Body of pancreas (tissue), 4 donors: Measurements from ENCODE around the gene PFDN1. TPM values are rescaled to one million over a fixed set of nuclear protein-coding genes. Genes with fewer than 3 reads are reported as not detected.

Source experiments
- ATAC-seq: fragments of 150-250 bp; one replicate; pipeline ENCODE4 v1.9.1; 2016
- DNase-seq, 4 donors: peaks; one replicate each; pipeline ENCODE4 v3.0.0-alpha.2; 2019
- H3K27ac ChIP-seq, 4 donors: fragments of 200-600 bp; sonication (generic); 1 replicate in 3 of 4; 2 replicates in 1 of 4; pipeline versions ENCODE4 v1.5.1 to v1.6.1; 2016 to 2019; ENCODE audit warnings: mild to moderate bottlenecking in 1 of 4, mixed read lengths in 1 of 4, moderate library complexity in 1 of 4
- H3K27me3 ChIP-seq, 2 donors: fragments of 200-600 bp; sonication (generic); one replicate each; pipeline ENCODE4 v1.6.0; 2016; ENCODE audit warnings: mild to moderate bottlenecking in 1 of 2
- H3K36me3 ChIP-seq, 2 donors: fragments of 200-600 bp; sonication (generic); replicated peaks in 1 of 2; 2 replicates each; pipeline ENCODE4 v1.5.1; 2016; ENCODE audit warnings: low read depth in 2 of 2; ENCODE audit not compliant: insufficient read depth in 1 of 2
- H3K4me1 ChIP-seq: fragments of 200-600 bp; sonication (generic); one replicate; pipeline ENCODE4 v1.6.0; 2016
- H3K4me3 ChIP-seq, 2 donors: fragments of 200-600 bp; sonication (generic); 1 replicate in 1 of 2; 2 replicates in 1 of 2; pipeline ENCODE4 v1.5.1; 2016 to 2019
- H3K9me3 ChIP-seq, 3 donors: fragments of 200-600 bp; sonication (generic); 1 replicate in 2 of 3; 2 replicates in 1 of 3; pipeline ENCODE4 v1.5.1; 2016
- POLR2A ChIP-seq, 3 donors: fragments of 450-650 bp; IDR thresholded peaks; one replicate each; pipeline ENCODE4 v1.6.1; 2016; ENCODE audit warnings: antibody characterized with exemption in 3 of 3, mild to moderate bottlenecking in 2 of 3
- WGBS, 2 donors: methylation state at CpG; one replicate each; pipeline ENCODE4 v1.1.5; 2017; 5-methylcytosine and 5-hydroxymethylcytosine counted together
- intact Hi-C: fragments of 100-400 bp; cut with DNase I; formaldehyde crosslinking; loops from one replicate; pipeline ENCODE4 v1.15.1; 2023
- total RNA-seq, 2 donors: library from RNA; depleted of rRNA; stranded (reverse); fragments of >200 nt; gene quantifications; one replicate each; pipeline ENCODE4 v1.1.0, GENCODE V29; 2016
- TF ChIP-seq, protein P1 (sequence below), 7 experiments: fragments of 450-650 bp in 4 of 7; fragments of 200-600 bp in 3 of 7; sonication (generic) in 3 of 7; IDR thresholded peaks; one replicate each; pipeline ENCODE4 v1.5.1; 2016 to 2019; ENCODE audit warnings: antibody characterized with exemption in 7 of 7

PFDN1 gene
- total RNA-seq, 2 donors from 2014 or later: 37.6 to 54.1 TPM

DNA sequence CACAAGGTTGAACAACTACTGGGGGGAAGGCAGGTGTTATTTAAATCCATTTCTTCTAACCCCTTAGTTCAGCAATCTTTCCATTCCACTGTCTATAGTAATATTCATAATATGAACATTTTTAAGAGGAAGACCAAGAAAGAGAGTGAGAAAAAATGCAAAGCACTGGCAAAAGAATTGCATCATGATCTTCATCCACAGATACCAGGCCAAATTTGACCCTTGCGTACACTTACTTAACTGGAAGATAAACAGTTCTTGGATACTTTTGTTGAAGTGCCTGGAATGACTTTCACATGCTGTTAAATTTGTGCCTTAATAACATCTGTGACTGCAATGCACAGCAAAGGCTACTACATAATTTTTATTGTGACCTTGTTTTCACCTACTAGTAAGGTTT is 1.8 kb downstream of the PFDN1 start:
- TF ChIP-seq POLR2A (IDR thresholded peaks at IDR 0.05): no peak
- TF ChIP-seq, protein P1, sequence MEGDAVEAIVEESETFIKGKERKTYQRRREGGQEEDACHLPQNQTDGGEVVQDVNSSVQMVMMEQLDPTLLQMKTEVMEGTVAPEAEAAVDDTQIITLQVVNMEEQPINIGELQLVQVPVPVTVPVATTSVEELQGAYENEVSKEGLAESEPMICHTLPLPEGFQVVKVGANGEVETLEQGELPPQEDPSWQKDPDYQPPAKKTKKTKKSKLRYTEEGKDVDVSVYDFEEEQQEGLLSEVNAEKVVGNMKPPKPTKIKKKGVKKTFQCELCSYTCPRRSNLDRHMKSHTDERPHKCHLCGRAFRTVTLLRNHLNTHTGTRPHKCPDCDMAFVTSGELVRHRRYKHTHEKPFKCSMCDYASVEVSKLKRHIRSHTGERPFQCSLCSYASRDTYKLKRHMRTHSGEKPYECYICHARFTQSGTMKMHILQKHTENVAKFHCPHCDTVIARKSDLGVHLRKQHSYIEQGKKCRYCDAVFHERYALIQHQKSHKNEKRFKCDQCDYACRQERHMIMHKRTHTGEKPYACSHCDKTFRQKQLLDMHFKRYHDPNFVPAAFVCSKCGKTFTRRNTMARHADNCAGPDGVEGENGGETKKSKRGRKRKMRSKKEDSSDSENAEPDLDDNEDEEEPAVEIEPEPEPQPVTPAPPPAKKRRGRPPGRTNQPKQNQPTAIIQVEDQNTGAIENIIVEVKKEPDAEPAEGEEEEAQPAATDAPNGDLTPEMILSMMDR (IDR thresholded peaks at IDR 0.05): no peak
- WGBS, 2 donors: 62 to 69% methylated on average over 1 of the region's 1 CpG
- Histone ChIP-seq H3K36me3 (no peaks in the 10 kb centered on the region), H3K4me1 (peaks cover 18% of the 10 kb centered on the region), H3K27ac (no peak overlapping the region), H3K27me3 (no peaks in the 10 kb centered on the region), H3K4me3 (no peak overlapping the region), H3K9me3 (no peaks in the 10 kb centered on the region)
- ATAC-seq (no peak), DNase-seq (no peak)
- intact Hi-C loops: no loop called here

GRCh38 chr5:140299056-140299455 is 3.8 kb downstream of the PFDN1 start:
- Histone ChIP-seq H3K27me3 (no peaks in the 10 kb centered on the region), H3K9me3 (no peaks in the 10 kb centered on the region), H3K27ac (peak overlapping the region in 2 of 4 donors; percentile 12 to 36), H3K4me1 (peaks cover 22% of the 10 kb centered on the region), H3K4me3 (no peak overlapping the region), H3K36me3 (no peaks in the 10 kb centered on the region)
- ATAC-seq (no peak), DNase-seq (no peak)
- WGBS, 2 donors: 91 to 94% methylated on average over 5 of the region's 5 CpGs
- intact Hi-C loops: no loop called here
- no peak for TF ChIP-seq POLR2A (IDR thresholded peaks at IDR 0.05)
- TF ChIP-seq, protein P1 (IDR thresholded peaks at IDR 0.05): no peak

DNA sequence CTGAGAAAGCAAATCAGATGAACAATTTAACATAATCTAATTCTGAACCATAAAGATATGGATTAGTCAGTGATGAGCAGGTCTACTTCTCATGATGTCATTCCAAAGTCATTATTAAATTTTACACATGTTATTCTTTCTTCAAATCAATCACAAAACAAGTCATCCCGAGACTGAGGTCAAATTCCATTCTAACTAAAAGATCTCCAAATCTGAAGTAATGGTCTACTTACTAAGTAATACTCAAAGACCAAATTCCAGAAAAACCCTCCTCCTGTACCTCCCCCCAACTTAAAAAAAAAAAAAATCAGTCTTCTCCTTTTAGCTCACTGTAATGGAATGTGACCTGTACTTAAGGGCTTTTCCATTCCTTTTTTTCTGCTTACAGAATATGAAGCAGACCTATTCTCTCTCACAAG is 4.7 kb downstream of the PFDN1 start:
- no peak overlapping the region for H3K4me3 ChIP-seq
- H3K27ac ChIP-seq: peak overlapping the region in 2 of 4 donors; percentile 12 to 36
- no peaks in the 10 kb centered on the region for H3K36me3 ChIP-seq
- DNase-seq (no peak), ATAC-seq (no peak)
- no peaks in the 10 kb centered on the region for H3K9me3 ChIP-seq
- peaks cover 25% of the 10 kb centered on the region for H3K4me1 ChIP-seq
- TF ChIP-seq POLR2A (IDR thresholded peaks at IDR 0.05): no peak
- TF ChIP-seq, protein P1 (IDR thresholded peaks at IDR 0.05): no peak
- WGBS, 2 donors: 44 to 49% methylated on average over 1 of the region's 1 CpG
- intact Hi-C loops: no loop called here
- H3K27me3 ChIP-seq: no peaks in the 10 kb centered on the region

DNA sequence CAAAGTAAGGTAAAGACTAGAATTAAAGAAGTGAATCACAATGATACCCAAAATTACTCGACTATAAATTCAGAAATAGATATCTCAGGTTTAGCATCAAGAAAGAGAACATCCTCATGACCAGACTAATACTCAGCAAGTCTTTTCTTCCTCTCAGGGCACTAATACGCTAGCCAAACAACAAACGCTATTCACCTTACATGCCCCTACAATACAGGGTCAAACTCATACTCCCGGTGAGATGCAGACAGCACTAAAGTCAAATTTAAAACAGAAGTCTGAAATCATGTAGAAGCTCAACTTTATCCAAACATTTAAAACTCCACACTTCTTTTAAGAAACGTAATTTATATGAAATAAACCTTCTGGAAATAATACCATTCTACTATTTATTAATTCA is 5.6 kb downstream of the PFDN1 start:
- no peak for TF ChIP-seq POLR2A (IDR thresholded peaks at IDR 0.05)
- TF ChIP-seq, protein P1 (IDR thresholded peaks at IDR 0.05): no peak
- intact Hi-C loops: no loop called here

DNA sequence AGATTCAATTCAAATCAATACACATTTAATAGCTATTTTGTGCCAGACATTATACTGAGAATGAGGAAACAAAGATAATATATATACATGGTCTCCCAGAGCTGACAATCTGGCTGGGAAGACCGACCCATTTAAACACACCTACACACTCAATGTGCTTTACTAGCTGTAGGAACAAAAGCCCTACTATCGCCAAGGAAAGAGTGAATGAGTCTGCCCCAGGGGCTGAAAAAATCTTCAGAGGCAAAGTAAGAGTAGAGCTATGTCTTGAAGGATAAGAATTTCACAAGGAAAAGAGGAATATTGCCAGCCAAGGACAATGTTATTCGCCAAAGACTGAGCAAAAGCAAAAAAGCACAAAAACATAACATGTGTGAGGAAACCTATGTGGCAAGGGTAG is 6.6 kb downstream of the PFDN1 start:
- no peak for ATAC-seq
- TF ChIP-seq, protein P1 (IDR thresholded peaks at IDR 0.05): no peak
- no peak for TF ChIP-seq POLR2A (IDR thresholded peaks at IDR 0.05)
- H3K4me1 ChIP-seq: peaks cover 29% of the 10 kb centered on the region

More for the DNA sequence above, 5.6 kb downstream of the PFDN1 start:
- Histone ChIP-seq H3K36me3 (no peaks in the 10 kb centered on the region), H3K27ac (no peak overlapping the region), H3K4me1 (peaks cover 34% of the 10 kb centered on the region), H3K4me3 (no peak overlapping the region), H3K9me3 (no peaks in the 10 kb centered on the region), H3K27me3 (no peaks in the 10 kb centered on the region)
- no peak for ATAC-seq
- no peak for DNase-seq
- 64 to 67% methylated on average over 5 of the region's 5 CpGs for WGBS, 2 donors

More for the DNA sequence above, 6.6 kb downstream of the PFDN1 start:
- Histone ChIP-seq H3K27me3 (no peaks in the 10 kb centered on the region), H3K4me3 (no peak overlapping the region), H3K27ac (no peak overlapping the region), H3K9me3 (no peaks in the 10 kb centered on the region), H3K36me3 (no peaks in the 10 kb centered on the region)
- 74 to 85% methylated on average over 3 of the region's 3 CpGs for WGBS, 2 donors
- no peak for DNase-seq
- intact Hi-C loops: no loop called here
